KMS-11 (cell line): ENCODE data around the gene NRP1.
"Not testable (repeated sequence)": the region's sequence is repeated elsewhere in the genome, so short reads cannot be mapped to it uniquely, and the experiment has no call there.

Experiments used
- H2AFZ ChIP-seq: fragments of 200-600 bp; sonication (generic); 2 replicates; pipeline ENCODE4 v1.6.1; 2016; ENCODE audit warnings: antibody characterized with exemption, mixed run types, low read depth
- H3K27ac ChIP-seq: fragments of 200-600 bp; sonication (generic); 2 replicates; pipeline ENCODE4 v1.6.1; 2016; ENCODE audit warnings: mild to moderate bottlenecking, mixed run types
- H3K27me3 ChIP-seq: fragments of 200-600 bp; sonication (generic); 2 replicates; pipeline ENCODE4 v1.6.1; 2017; ENCODE audit warnings: mild to moderate bottlenecking, low read depth, mixed run types, moderate library complexity; ENCODE audit not compliant: insufficient read depth
- H3K36me3 ChIP-seq: fragments of 200-600 bp; sonication (generic); 2 replicates; pipeline ENCODE4 v1.6.1; 2017; ENCODE audit warnings: mild to moderate bottlenecking, mixed run types; ENCODE audit not compliant: insufficient read depth
- H3K4me1 ChIP-seq: fragments of 200-600 bp; sonication (generic); 2 replicates; pipeline ENCODE4 v1.6.1; 2016; ENCODE audit warnings: mild to moderate bottlenecking, low read depth, mixed run types; ENCODE audit not compliant: poor library complexity, severe bottlenecking
- H3K4me2 ChIP-seq: fragments of 200-600 bp; sonication (generic); 2 replicates; pipeline ENCODE4 v1.7.0; 2016; ENCODE audit warnings: mild to moderate bottlenecking, mixed run types
- H3K4me3 ChIP-seq: fragments of 200-600 bp; sonication (generic); IDR thresholded peaks from 2 replicates; pipeline ENCODE4 v1.6.1; 2017; ENCODE audit warnings: low read depth, low read length, mixed read lengths; ENCODE audit not compliant: insufficient read depth
- H3K79me2 ChIP-seq: fragments of 200-600 bp; sonication (generic); 2 replicates; pipeline ENCODE4 v1.6.1; 2016; ENCODE audit warnings: low read depth, mixed run types; ENCODE audit not compliant: insufficient read depth
- H3K9ac ChIP-seq: fragments of 200-600 bp; sonication (generic); 2 replicates; pipeline ENCODE4 v1.6.1; 2016; ENCODE audit warnings: mild to moderate bottlenecking, mixed run types
- H4K20me1 ChIP-seq: fragments of 200-600 bp; sonication (generic); 2 replicates; pipeline ENCODE4 v1.6.1; 2016; ENCODE audit warnings: mild to moderate bottlenecking, mixed run types; ENCODE audit not compliant: insufficient read depth
- TF ChIP-seq, protein P1 (sequence below): fragments of 200-600 bp; sonication (generic); conservative IDR thresholded peaks from 2 replicates; pipeline ENCODE4 v1.6.1; 2017; ENCODE audit warnings: low read depth, mild to moderate bottlenecking, antibody characterized with exemption, low read length, moderate library complexity, mixed read lengths

The NRP1 gene

DNA sequence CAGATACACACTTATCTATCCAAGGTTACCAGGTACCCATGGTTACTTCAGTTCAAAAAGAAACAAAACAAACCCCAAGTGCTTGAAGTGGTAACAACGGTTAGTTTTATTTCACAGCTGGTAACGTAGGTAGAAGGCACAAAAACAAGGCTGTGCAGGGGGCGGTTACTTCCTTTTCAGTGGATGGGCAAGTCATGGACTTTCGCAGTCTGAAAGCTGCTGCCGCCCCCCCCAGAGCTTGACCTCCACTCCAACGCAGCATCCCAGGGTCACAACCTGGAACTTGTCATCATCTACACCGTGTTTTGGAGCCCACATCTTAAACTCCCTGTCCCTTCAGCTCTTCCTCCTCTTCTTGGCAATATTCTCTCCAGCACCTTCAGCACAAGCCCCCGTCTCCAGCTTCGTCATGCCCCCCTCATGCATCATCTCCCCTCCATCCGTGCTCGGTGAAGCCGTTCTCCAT is 195.3 kb downstream of the NRP1 start:
- Histone ChIP-seq H2AFZ (no peak overlapping the region), H3K4me2 (no peak overlapping the region)
- TF ChIP-seq, protein P1, sequence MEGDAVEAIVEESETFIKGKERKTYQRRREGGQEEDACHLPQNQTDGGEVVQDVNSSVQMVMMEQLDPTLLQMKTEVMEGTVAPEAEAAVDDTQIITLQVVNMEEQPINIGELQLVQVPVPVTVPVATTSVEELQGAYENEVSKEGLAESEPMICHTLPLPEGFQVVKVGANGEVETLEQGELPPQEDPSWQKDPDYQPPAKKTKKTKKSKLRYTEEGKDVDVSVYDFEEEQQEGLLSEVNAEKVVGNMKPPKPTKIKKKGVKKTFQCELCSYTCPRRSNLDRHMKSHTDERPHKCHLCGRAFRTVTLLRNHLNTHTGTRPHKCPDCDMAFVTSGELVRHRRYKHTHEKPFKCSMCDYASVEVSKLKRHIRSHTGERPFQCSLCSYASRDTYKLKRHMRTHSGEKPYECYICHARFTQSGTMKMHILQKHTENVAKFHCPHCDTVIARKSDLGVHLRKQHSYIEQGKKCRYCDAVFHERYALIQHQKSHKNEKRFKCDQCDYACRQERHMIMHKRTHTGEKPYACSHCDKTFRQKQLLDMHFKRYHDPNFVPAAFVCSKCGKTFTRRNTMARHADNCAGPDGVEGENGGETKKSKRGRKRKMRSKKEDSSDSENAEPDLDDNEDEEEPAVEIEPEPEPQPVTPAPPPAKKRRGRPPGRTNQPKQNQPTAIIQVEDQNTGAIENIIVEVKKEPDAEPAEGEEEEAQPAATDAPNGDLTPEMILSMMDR = no peak

DNA sequence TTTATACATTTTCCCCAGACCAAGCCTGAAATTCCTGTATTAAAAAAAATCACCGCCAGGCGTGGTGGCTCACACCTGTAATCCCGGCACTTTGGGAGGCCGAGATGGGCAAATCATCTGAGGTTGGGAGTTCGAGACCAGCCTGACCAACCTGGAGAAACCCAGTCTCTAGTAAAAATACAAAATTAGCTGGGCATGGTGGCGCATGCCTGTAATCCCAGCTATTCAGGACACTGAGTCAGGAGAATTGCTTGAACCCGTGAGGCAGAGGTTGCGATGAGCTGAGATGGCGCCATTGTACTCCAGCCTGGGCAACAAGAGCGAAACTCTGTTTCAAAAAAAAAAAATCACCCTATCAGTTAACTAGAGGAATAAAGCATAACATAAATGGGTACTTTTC is 195.8 kb downstream of the NRP1 start:
- H2AFZ ChIP-seq, H3K27me3 ChIP-seq, H4K20me1 ChIP-seq, H3K4me3 ChIP-seq, H3K27ac ChIP-seq, H3K9ac ChIP-seq, H3K36me3 ChIP-seq, H3K4me1 ChIP-seq, H3K4me2 ChIP-seq, H3K79me2 ChIP-seq: not testable (repeated sequence)

More for the DNA sequence above, 195.3 kb downstream of the NRP1 start:
- Histone ChIP-seq H3K27me3 (no peaks in the 10 kb centered on the region), H4K20me1 (no peaks in the 10 kb centered on the region), H3K27ac (no peak overlapping the region), H3K79me2 (no peaks in the 10 kb centered on the region), H3K36me3 (no peaks in the 10 kb centered on the region), H3K9ac (no peak overlapping the region), H3K4me1 (no peaks in the 10 kb centered on the region), H3K4me3 (no peak overlapping the region)

DNA sequence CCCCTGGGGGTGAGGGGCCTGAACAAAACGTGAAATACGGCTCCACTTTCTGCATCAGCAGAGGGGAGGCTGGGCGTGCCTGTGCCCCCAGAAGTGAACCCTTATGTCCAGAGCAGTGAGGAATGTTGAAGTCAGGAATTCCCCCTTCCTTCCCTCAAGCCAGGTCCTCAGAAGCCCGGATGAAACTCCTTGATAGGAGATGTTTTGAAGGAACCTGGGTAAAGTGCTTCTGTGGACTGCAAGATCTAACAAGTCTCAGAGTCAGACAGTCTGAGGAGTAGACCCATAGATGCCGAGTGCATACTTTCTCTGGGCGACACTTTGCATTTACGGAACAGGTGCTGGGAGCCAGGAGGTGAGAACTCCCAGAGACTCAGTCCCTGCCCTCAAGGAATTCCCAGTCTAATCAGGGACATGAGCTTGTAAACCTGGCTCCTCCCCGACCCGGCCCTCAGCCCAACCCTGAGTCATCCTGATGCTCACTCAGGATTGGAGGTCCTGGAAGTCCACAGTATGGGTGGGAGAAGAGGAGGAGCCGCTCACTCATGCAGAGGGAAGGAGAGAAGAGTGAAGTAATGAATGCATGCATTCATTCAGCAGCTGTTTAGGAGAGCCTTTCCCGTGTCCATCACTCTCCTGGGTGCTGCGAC is 197.0 kb downstream of the NRP1 start:
- Histone ChIP-seq H3K27ac (no peak overlapping the region), H3K4me2 (no peak overlapping the region), H3K27me3 (no peaks in the 10 kb centered on the region), H3K4me3 (no peak overlapping the region), H2AFZ (no peak overlapping the region), H4K20me1 (no peaks in the 10 kb centered on the region), H3K4me1 (no peaks in the 10 kb centered on the region), H3K9ac (no peak overlapping the region), H3K79me2 (no peaks in the 10 kb centered on the region), H3K36me3 (no peaks in the 10 kb centered on the region)
- TF ChIP-seq, protein P1 = no peak

DNA sequence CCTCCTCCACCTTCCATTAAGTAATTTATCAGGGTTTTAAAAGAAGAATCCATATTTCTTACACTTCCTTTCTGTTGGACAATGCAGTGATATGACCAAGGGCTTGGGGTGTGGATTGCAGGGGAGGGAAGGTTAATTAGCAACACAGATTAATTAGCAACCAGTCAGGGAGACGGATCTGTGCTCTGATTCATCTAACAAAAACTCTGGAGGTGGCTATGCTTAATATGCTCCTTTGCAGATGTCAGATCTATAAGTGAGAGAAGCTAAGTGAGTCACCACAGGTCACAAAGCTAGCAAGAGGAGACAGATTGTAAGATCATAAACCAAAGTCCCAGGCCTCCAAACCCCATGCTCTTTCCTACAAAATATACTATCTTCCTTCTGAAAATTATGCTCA is 197.7 kb downstream of the NRP1 start:
- TF ChIP-seq, protein P1 = no peak
- Histone ChIP-seq H3K27me3 (no peaks in the 10 kb centered on the region), H3K9ac (no peak overlapping the region), H3K4me2 (no peak overlapping the region), H3K36me3 (no peaks in the 10 kb centered on the region), H3K4me3 (no peak overlapping the region), H2AFZ (no peak overlapping the region), H3K27ac (no peak overlapping the region), H3K4me1 (no peaks in the 10 kb centered on the region), H4K20me1 (no peaks in the 10 kb centered on the region), H3K79me2 (no peaks in the 10 kb centered on the region)

DNA sequence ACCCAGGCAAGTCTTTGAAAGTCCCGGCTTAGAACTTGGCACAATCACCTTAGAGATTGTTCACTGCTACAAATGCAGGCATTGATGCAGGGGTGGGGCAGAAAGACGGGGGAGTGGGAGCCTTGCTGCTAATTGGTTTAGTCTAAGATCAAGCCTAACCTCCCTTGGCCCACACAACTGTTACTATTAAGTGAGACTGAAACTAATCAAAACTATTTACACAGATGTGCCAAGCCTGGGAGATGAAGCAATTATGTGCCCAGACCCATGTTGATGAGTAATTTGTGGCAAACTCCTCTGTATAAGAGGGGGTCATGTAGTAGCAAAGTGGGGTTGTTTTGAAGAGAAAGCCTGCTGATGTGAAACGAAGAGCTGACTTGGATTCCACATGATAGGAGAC is 198.2 kb downstream of the NRP1 start:
- Histone ChIP-seq H4K20me1 (no peaks in the 10 kb centered on the region), H3K36me3 (no peaks in the 10 kb centered on the region), H3K27ac (no peak overlapping the region), H3K79me2 (no peaks in the 10 kb centered on the region), H3K4me3 (no peak overlapping the region), H3K27me3 (no peaks in the 10 kb centered on the region), H2AFZ (no peak overlapping the region), H3K9ac (no peak overlapping the region), H3K4me2 (no peak overlapping the region), H3K4me1 (no peaks in the 10 kb centered on the region)
- TF ChIP-seq, protein P1 = no peak
